Neuronal stem cell (in vitro differentiated cells): ENCODE data around the gene TRMT44.
"Not testable (repeated sequence)": the region's sequence is repeated elsewhere in the genome, so short reads cannot be mapped to it uniquely, and the experiment has no call there.

Experiments used
- DNase-seq: peaks from one replicate; pipeline ENCODE4 v3.0.0-alpha.2; 2013; ENCODE audit warnings: low spot score
- H2AFZ ChIP-seq: one replicate; pipeline ENCODE4 v1.6.1; 2013; ENCODE audit warnings: mild to moderate bottlenecking, low read length, inconsistent platforms
- H2AK5ac ChIP-seq: 2 replicates; pipeline ENCODE4 v1.6.1; 2013; ENCODE audit warnings: low read depth, mild to moderate bottlenecking, inconsistent platforms, low read length, moderate library complexity, mixed read lengths
- H2BK120ac ChIP-seq: 2 replicates; pipeline ENCODE4 v1.6.1; 2013; ENCODE audit warnings: low read depth, mild to moderate bottlenecking, inconsistent platforms, low read length, moderate library complexity, mixed read lengths
- H2BK12ac ChIP-seq: one replicate; pipeline ENCODE4 v1.6.1; 2013; ENCODE audit warnings: low read length, inconsistent platforms
- H2BK15ac ChIP-seq: 2 replicates; pipeline ENCODE4 v1.6.1; 2013; ENCODE audit warnings: mild to moderate bottlenecking, low read length, inconsistent platforms, mixed read lengths
- H2BK5ac ChIP-seq: one replicate; pipeline ENCODE4 v1.6.1; 2013; ENCODE audit warnings: inconsistent platforms, mild to moderate bottlenecking, low read length, moderate library complexity
- H3K14ac ChIP-seq: one replicate; pipeline ENCODE4 v1.6.1; 2013; ENCODE audit warnings: low read length, inconsistent platforms
- H3K18ac ChIP-seq: 2 replicates; pipeline ENCODE4 v1.6.1; 2013; ENCODE audit warnings: low read length, inconsistent platforms
- H3K23ac ChIP-seq: 2 replicates; pipeline ENCODE4 v1.6.1; 2013; ENCODE audit warnings: low read depth, mild to moderate bottlenecking, mixed read lengths, low read length, inconsistent platforms; ENCODE audit not compliant: poor library complexity
- H3K27ac ChIP-seq: replicated peaks from 3 replicates; pipeline ENCODE4 v1.5.1; 2013; ENCODE audit warnings: low read length, inconsistent platforms
- H3K27me3 ChIP-seq, 3 experiments: 2 replicates each; pipeline ENCODE4 v1.6.1; 2013; ENCODE audit warnings: low read length in 3 of 3, mild to moderate bottlenecking in 2 of 3, inconsistent platforms in 1 of 3, low read depth in 1 of 3, mixed read lengths in 1 of 3, moderate library complexity in 1 of 3; ENCODE audit not compliant: control insufficient read depth in 3 of 3, insufficient read depth in 3 of 3
- H3K36me3 ChIP-seq, 2 donors: replicated peaks in 1 of 2; 2 replicates each; pipeline ENCODE4 v1.6.1; 2013; ENCODE audit warnings: low read length in 2 of 2; ENCODE audit not compliant: control insufficient read depth in 2 of 2, insufficient read depth in 2 of 2
- H3K4ac ChIP-seq: 2 replicates; pipeline ENCODE4 v1.6.1; 2013; ENCODE audit warnings: inconsistent platforms, mild to moderate bottlenecking, low read length, moderate library complexity
- H3K4me1 ChIP-seq, 2 donors: 1 replicate in 1 of 2; 2 replicates in 1 of 2; pipeline ENCODE4 v1.6.1; 2013; ENCODE audit warnings: low read length in 2 of 2, low read depth in 1 of 2; ENCODE audit not compliant: control insufficient read depth in 2 of 2, insufficient read depth in 1 of 2
- H3K4me2 ChIP-seq: one replicate; pipeline ENCODE4 v1.6.1; 2013; ENCODE audit warnings: mild to moderate bottlenecking, low read length, inconsistent platforms; ENCODE audit not compliant: insufficient read depth, poor library complexity, severe bottlenecking
- H3K4me3 ChIP-seq, 2 donors: 2 replicates each; pipeline ENCODE4 v1.5.1; 2013; ENCODE audit warnings: low read length in 2 of 2, mild to moderate bottlenecking in 2 of 2, inconsistent platforms in 1 of 2, moderate library complexity in 1 of 2
- H3K79me1 ChIP-seq: one replicate; pipeline ENCODE4 v1.6.1; 2013; ENCODE audit warnings: low read depth, mild to moderate bottlenecking, inconsistent platforms, low read length, moderate library complexity
- H3K9ac ChIP-seq: one replicate; pipeline ENCODE4 v1.6.1; 2013; ENCODE audit warnings: mild to moderate bottlenecking, low read depth, low read length, inconsistent platforms; ENCODE audit not compliant: poor library complexity
- H3K9me3 ChIP-seq, 2 donors: replicated peaks in 1 of 2; 2 replicates each; pipeline versions ENCODE3 to v1.6.1; 2013; ENCODE audit warnings: low read length in 2 of 2, mild to moderate bottlenecking in 2 of 2, inconsistent platforms in 1 of 2, low read depth in 1 of 2, mixed read lengths in 1 of 2, moderate library complexity in 1 of 2; ENCODE audit not compliant: control insufficient read depth in 2 of 2, insufficient read depth in 1 of 2
- H4K8ac ChIP-seq: one replicate; pipeline ENCODE4 v1.6.1; 2013; ENCODE audit warnings: low read depth, mild to moderate bottlenecking, inconsistent platforms, low read length, moderate library complexity
- H4K91ac ChIP-seq: one replicate; pipeline ENCODE4 v1.6.1; 2013; ENCODE audit warnings: low read length, low read depth, mild to moderate bottlenecking, inconsistent platforms; ENCODE audit not compliant: poor library complexity
- WGBS, 2 donors: extraction: QIAGEN DNeasy Blood & Tissue Kit; methylation state at CpG; one replicate each; pipeline ENCODE4 v1.1.7; 2013; ENCODE audit warnings: missing lambda C conversion rate in 2 of 2, mixed read lengths in 1 of 2; ENCODE audit not compliant: insufficient read length in 2 of 2, insufficient replicate concordance in 1 of 2; ENCODE audit errors: extremely low coverage in 2 of 2; 5-methylcytosine and 5-hydroxymethylcytosine counted together

The TRMT44 gene

GRCh38 chr4:8491478-8491877 lies 50.9 kb downstream of the TRMT44 start:
- H3K23ac ChIP-seq, H3K9ac ChIP-seq, H2BK120ac ChIP-seq, H3K4me1 ChIP-seq, H4K91ac ChIP-seq, H2AK5ac ChIP-seq, H2BK5ac ChIP-seq, H3K79me1 ChIP-seq, H3K36me3 ChIP-seq, H3K27ac ChIP-seq, H3K27me3 ChIP-seq, H3K14ac ChIP-seq, H2AFZ ChIP-seq, H2BK15ac ChIP-seq, H2BK12ac ChIP-seq, H3K4me2 ChIP-seq, H3K4ac ChIP-seq, H4K8ac ChIP-seq, H3K9me3 ChIP-seq, DNase-seq, H3K4me3 ChIP-seq, H3K18ac ChIP-seq: not testable (repeated sequence)
- WGBS, 2 donors = no CpG with 5 or more reads among the region's 23 CpGs

- H3K18ac ChIP-seq = no peak overlapping the region
- H2BK15ac ChIP-seq = no peak overlapping the region
- no peak overlapping the region for H3K4ac ChIP-seq
- no peak overlapping the region for H2BK5ac ChIP-seq
- no peaks in the 10 kb centered on the region for H3K9me3 ChIP-seq
- H2AK5ac ChIP-seq = no peak overlapping the region
- no peak overlapping the region for H3K27ac ChIP-seq
- whole genome bisulfite sequencing, 2 donors = no CpG with 5 or more reads among the region's 9 CpGs
- DNase-seq = no peak
- H2BK120ac ChIP-seq = no peak overlapping the region
- H3K27me3 ChIP-seq = no peaks in the 10 kb centered on the region
- no peak overlapping the region for H2BK12ac ChIP-seq
- H3K36me3 ChIP-seq = no peaks in the 10 kb centered on the region
- no peak overlapping the region for H3K14ac ChIP-seq
- H2AFZ ChIP-seq = no peak overlapping the region
- no peak overlapping the region for H4K8ac ChIP-seq
- no peak overlapping the region for H3K4me3 ChIP-seq
- H3K23ac ChIP-seq = no peak overlapping the region
- no peak overlapping the region for H4K91ac ChIP-seq
- H3K9ac ChIP-seq = no peak overlapping the region
- no peaks in the 10 kb centered on the region for H3K79me1 ChIP-seq
- H3K4me2 ChIP-seq = no peak overlapping the region
- H3K4me1 ChIP-seq = peaks cover 0 to 2% of the 10 kb centered on the region in 2 donors
Observed at GRCh38 chr4:8492174-8492573, 51.6 kb downstream of the TRMT44 start.

GRCh38 chr4:8493484-8493883 lies 52.9 kb downstream of the TRMT44 start:
- Histone ChIP-seq H3K9ac (no peak overlapping the region), H2AFZ (no peak overlapping the region), H3K23ac (no peak overlapping the region), H4K8ac (no peak overlapping the region), H3K4me1 (peaks cover 0 to 2% of the 10 kb centered on the region in 2 donors), H3K9me3 (no peaks in the 10 kb centered on the region), H2AK5ac (no peak overlapping the region), H3K27ac (no peak overlapping the region), H2BK15ac (no peak overlapping the region), H2BK12ac (no peak overlapping the region), H2BK120ac (no peak overlapping the region), H4K91ac (no peak overlapping the region), H3K27me3 (no peaks in the 10 kb centered on the region), H3K4me3 (no peak overlapping the region), H3K36me3 (no peaks in the 10 kb centered on the region), H3K18ac (no peak overlapping the region), H3K79me1 (no peaks in the 10 kb centered on the region), H2BK5ac (no peak overlapping the region), H3K4ac (no peak overlapping the region), H3K14ac (no peak overlapping the region), H3K4me2 (no peak overlapping the region)
- DNase-seq = no peak
- no CpG with 5 or more reads among the region's 11 CpGs for WGBS, 2 donors

- H3K4me1 ChIP-seq = peaks cover 0 to 2% of the 10 kb centered on the region in 2 donors
- H3K4me2 ChIP-seq = no peak overlapping the region
- H2BK5ac ChIP-seq = no peak overlapping the region
Observed at GRCh38 chr4:8494218-8494617, 53.6 kb downstream of the TRMT44 start.

More at GRCh38 chr4:8494218-8494617, 53.6 kb downstream of the TRMT44 start:
- WGBS, 2 donors = no CpG with 5 or more reads among the region's 3 CpGs
- Histone ChIP-seq H4K91ac (no peak overlapping the region), H2AK5ac (no peak overlapping the region), H3K23ac (no peak overlapping the region), H4K8ac (no peak overlapping the region), H3K9ac (no peak overlapping the region), H3K18ac (no peak overlapping the region), H3K36me3 (no peaks in the 10 kb centered on the region), H3K14ac (no peak overlapping the region), H3K27me3 (no peaks in the 10 kb centered on the region), H2BK12ac (no peak overlapping the region), H3K79me1 (no peaks in the 10 kb centered on the region), H2BK15ac (no peak overlapping the region), H3K4ac (no peak overlapping the region), H2AFZ (no peak overlapping the region), H3K27ac (no peak overlapping the region), H3K4me3 (no peak overlapping the region), H2BK120ac (no peak overlapping the region), H3K9me3 (no peaks in the 10 kb centered on the region)
- no peak for DNase-seq
